Subcutaneous adipose tissue (tissue), 4 donors: ENCODE measurements around the gene CYTH3. TPM values are rescaled to one million over a fixed set of nuclear protein-coding genes. Genes with fewer than 3 reads are reported as not detected.

Source experiments
- total RNA-seq, 4 donors: library from RNA; depleted of rRNA; stranded (reverse); fragments of >200 nt; gene quantifications; one replicate each; pipeline ENCODE4 v1.1.0, GENCODE V29; 2016
- TF ChIP-seq, protein P1 (sequence below): fragments of 450-650 bp; IDR thresholded peaks from one replicate; pipeline ENCODE4 v1.5.1; 2016; ENCODE audit warnings: low read depth, mild to moderate bottlenecking, control low read depth, antibody characterized with exemption, moderate library complexity

Gene CYTH3
- total RNA-seq, 4 donors from 2014 or later = 23.6 to 84.0 (median 34.8) TPM

DNA sequence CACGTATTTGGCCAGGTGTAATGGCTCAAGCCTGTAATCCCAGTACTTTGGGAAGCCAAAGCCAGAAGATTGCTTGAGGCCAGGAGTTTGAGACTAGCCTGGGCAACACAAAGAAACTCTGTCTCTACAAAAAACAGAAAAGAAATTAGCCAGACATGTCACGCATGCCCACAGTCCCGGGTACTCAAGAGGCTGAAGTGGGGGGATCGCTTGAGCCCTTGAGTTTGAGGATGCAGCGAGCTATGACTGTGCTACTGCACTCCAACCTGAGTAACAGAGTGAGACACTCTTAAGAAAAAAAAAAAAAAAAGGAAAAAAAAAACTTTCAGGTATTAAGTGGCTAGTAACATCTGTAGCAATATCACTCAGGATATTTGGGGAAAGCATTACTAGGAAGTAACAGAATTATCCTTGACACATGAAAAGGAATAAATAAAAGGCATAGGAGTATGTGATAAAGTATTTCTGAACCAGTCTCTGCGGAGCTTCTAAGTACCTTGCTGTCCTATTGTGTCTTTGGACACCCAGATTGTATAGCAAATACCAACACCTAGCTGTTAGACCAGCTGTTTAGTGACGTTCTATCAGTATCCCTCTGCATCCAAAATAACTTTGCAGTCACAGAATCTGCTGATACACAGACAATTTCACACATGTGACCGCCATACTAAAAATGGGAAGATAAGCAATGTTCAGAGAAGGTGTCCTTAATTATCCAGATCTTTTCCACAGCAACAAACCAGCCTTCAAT, 74.4 kb downstream of the CYTH3 start:
- TF ChIP-seq, protein P1, sequence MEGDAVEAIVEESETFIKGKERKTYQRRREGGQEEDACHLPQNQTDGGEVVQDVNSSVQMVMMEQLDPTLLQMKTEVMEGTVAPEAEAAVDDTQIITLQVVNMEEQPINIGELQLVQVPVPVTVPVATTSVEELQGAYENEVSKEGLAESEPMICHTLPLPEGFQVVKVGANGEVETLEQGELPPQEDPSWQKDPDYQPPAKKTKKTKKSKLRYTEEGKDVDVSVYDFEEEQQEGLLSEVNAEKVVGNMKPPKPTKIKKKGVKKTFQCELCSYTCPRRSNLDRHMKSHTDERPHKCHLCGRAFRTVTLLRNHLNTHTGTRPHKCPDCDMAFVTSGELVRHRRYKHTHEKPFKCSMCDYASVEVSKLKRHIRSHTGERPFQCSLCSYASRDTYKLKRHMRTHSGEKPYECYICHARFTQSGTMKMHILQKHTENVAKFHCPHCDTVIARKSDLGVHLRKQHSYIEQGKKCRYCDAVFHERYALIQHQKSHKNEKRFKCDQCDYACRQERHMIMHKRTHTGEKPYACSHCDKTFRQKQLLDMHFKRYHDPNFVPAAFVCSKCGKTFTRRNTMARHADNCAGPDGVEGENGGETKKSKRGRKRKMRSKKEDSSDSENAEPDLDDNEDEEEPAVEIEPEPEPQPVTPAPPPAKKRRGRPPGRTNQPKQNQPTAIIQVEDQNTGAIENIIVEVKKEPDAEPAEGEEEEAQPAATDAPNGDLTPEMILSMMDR = no peak

DNA sequence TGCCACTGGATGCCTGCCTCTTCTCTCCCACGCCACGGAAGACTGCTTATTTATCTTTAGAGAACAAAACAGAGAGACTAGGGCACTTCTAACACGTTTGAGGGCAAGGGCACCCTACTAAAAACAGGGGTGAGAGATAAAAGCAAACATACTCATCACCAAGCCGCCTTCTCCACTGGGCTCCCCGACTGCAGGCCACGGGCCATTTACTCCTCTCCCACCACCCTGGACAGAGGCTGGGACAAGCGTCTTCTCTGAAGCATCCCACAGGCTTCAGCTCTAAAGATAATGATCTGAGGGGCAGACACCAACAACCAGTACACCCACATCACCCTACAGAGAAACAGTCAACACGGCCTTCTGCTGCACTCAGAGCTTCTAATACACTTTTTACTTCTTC, 78.7 kb downstream of the CYTH3 start:
- TF ChIP-seq, protein P1 = no peak

DNA sequence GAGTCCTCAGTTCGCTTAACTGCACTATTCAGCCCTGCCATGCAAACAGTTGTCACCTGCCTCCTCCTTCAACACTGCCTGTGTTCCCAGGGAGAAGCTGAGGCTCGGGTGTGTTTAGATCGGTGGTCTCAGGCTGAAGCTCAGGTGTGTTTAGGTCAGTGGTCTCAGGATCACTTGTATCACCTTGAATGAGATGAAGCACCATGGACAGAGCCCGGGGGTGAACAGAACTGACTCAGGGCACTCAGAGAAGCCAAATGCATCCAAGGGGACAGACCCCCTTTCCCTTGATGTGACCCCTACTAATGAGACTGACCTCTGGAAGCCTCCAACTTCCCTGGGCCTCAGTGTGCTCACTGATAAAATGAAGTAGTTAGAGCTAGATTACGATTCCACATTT, 84.0 kb downstream of the CYTH3 start:
- TF ChIP-seq, protein P1 = no peak

DNA sequence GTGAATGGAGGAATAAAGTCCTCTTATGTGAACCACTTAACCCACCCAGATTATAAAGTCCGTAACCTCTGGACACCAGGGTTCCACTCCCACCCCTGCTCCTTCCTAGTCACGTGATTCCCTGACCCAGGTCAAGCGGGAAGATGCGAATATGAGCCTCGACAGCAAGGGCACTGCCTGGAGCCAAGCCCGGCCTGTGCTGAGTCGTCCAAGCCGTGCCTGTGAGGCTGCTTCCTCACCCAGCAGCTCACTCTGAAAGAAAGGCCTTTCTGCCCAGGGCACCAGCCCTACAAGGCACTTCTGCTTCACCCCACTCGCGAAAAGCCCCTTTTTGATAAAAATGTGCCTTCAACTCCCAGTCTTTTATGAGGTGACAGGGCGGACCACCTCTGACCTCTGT, 85.8 kb downstream of the CYTH3 start:
- TF ChIP-seq, protein P1 = no peak

DNA sequence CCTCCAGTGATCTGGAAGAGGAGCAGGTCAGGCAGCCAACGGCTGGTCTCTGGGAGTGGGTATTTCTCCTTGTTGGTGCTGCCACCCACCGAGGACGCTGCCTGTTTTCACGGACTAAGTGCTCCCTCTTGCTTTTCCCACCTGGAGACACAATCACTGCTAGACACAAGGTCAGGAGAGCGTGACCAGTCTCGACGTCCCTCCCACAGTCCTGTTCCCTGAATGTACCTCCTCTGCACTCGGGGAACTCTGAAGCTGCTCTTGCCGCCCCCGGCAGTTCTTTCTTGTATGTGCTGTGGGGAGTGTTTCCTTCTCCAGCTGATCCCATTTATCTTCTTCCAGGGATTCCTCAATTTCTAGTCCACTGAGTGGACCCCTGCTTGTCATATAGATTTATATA, 89.4 kb downstream of the CYTH3 start:
- TF ChIP-seq, protein P1 = no peak

DNA sequence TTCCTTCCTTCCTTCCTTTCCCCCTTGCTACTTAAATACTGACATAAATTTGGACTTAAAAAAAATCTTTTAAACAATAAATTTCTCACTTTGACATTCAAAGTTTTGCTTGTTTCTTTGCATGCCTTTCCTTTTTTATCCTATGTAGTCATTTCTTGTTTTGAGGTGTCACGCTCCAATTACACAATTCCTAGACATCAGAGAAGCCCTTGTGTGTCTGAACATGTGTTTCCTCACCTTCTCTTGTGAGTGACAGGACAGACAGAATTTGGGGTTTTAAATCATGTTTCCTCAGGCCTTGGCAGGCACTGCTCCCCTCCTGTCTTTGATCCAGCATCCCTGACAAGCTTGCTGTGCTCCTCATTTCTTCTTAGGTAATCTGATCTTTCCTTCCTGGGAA, 91.3 kb downstream of the CYTH3 start:
- TF ChIP-seq, protein P1 = no peak

DNA sequence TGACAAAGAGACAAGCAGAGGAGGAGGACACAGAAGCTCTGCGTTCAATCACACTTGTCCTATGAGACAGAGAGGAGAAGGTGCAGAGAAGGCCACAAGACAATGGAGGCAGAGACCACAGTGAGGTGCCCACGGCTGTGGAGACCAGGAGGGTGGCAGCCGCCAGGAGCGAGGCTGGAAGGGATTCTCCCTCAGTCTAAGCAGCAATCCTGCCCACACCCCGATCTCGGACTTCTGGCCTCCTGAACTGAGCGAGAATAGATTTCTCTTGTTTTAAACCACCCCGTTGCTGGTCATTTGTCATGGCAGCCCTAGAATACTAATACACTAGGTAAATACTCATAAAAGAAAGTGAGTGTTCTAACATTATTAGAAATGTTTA, 92.1 kb downstream of the CYTH3 start:
- TF ChIP-seq, protein P1 = no peak
